PC-3 (cell line): ENCODE results near the gene KSR2. TPM values are rescaled to one million over a fixed set of nuclear protein-coding genes. Genes with fewer than 3 reads are reported as not detected.
"Not testable (repeated sequence)": the region's sequence is repeated elsewhere in the genome, so short reads cannot be mapped to it uniquely, and the experiment has no call there.

Source experiments
- ATAC-seq: fragments of 200-7000 bp; cut with Tn5 transposase; 2 replicates; pipeline ENCODE4 v1.9.1; 2020; ENCODE audit warnings: mild to moderate bottlenecking, moderate library complexity
- BruUV-seq: library from RNA; stranded (reverse); fragments of 400-500 nt; replicated peaks from 2 replicates; lab custom pipeline; 2021; lab: Mats Ljungman, UMichigan
- CTCF ChIA-PET: fragments of 300-600 bp; sonication (Branson Sonifier 250); formaldehyde crosslinking; loops from one replicate; lab custom pipeline; 2022; ENCODE audit warnings: antibody characterized with exemption; lab: Charles Lee
- POLR2A ChIA-PET: fragments of 300-600 bp; sonication (Branson Sonifier 250); formaldehyde crosslinking; loops from one replicate; lab custom pipeline; 2022; ENCODE audit warnings: antibody characterized with exemption; ENCODE audit not compliant: unreplicated experiment; lab: Charles Lee
- DNase-seq: peaks from one replicate; pipeline ENCODE4 v3.0.0-alpha.2; 2015
- H2AFZ ChIP-seq: fragments of 300-600 bp; sonication (generic); 2 replicates; pipeline ENCODE4 v1.6.0; 2016; ENCODE audit warnings: antibody characterized with exemption, low read length
- H3F3A ChIP-seq: fragments of 300-600 bp; sonication (generic); one replicate; pipeline ENCODE4 v1.6.0; 2017; ENCODE audit warnings: antibody characterized with exemption, low read length, control low read depth, mild to moderate bottlenecking; ENCODE audit not compliant: unreplicated experiment
- H3K27ac ChIP-seq: fragments of 300-600 bp; sonication (generic); 2 replicates; pipeline ENCODE4 v1.5.1; 2016; ENCODE audit warnings: mild to moderate bottlenecking, low read length
- H3K27me3 ChIP-seq: fragments of 300-600 bp; sonication (generic); 2 replicates; pipeline ENCODE4 v1.6.1; 2016; ENCODE audit warnings: low read length, mixed read lengths
- H3K36me3 ChIP-seq: fragments of 300-600 bp; sonication (generic); 2 replicates; pipeline ENCODE4 v1.6.1; 2016; ENCODE audit warnings: low read depth, mixed run types, low read length, mixed read lengths
- H3K4me1 ChIP-seq: fragments of 300-600 bp; sonication (generic); 2 replicates; pipeline ENCODE4 v1.5.1; 2016; ENCODE audit warnings: low read length; ENCODE audit not compliant: insufficient read depth
- H3K4me2 ChIP-seq: fragments of 300-600 bp; sonication (generic); 2 replicates; pipeline ENCODE4 v1.6.0; 2016; ENCODE audit warnings: low read length
- H3K4me3 ChIP-seq: fragments of 300-600 bp; sonication (generic); 2 replicates; pipeline ENCODE4 v1.5.1; 2016; ENCODE audit warnings: mild to moderate bottlenecking, low read length, mixed read lengths
- H3K79me2 ChIP-seq: fragments of 300-600 bp; sonication (generic); 2 replicates; pipeline ENCODE4 v1.6.1; 2017; ENCODE audit warnings: low read length, mixed read lengths
- H3K9ac ChIP-seq: fragments of 300-600 bp; sonication (generic); 2 replicates; pipeline ENCODE4 v1.6.0; 2016; ENCODE audit warnings: mild to moderate bottlenecking, low read length
- H3K9me2 ChIP-seq: fragments of 300-600 bp; sonication (generic); replicated peaks from 2 replicates; pipeline ENCODE4 v1.6.1; 2016; ENCODE audit warnings: mixed run types, low read length, mixed read lengths
- H3K9me3 ChIP-seq: fragments of 300-600 bp; sonication (generic); 2 replicates; pipeline ENCODE4 v1.6.1; 2016; ENCODE audit warnings: low read length, mixed read lengths
- H4K20me1 ChIP-seq: fragments of 300-600 bp; sonication (generic); 2 replicates; pipeline ENCODE4 v1.6.1; 2016; ENCODE audit warnings: low read length, mixed read lengths
- CTCF ChIP-seq: fragments of 300-600 bp; sonication (generic); conservative IDR thresholded peaks from 2 replicates; pipeline ENCODE4 v1.5.1; 2017; ENCODE audit warnings: antibody characterized with exemption, low read depth, mild to moderate bottlenecking, low read length
- EZH2 ChIP-seq: fragments of 300-600 bp; sonication (generic); IDR thresholded peaks from one replicate; pipeline ENCODE4 v1.6.1; 2017; ENCODE audit warnings: antibody characterized with exemption, mild to moderate bottlenecking, low read length; ENCODE audit not compliant: unreplicated experiment
- EZH2phosphoT487 ChIP-seq: fragments of 300-600 bp; sonication (generic); IDR thresholded peaks from 2 replicates; pipeline ENCODE4 v1.6.1; 2018; ENCODE audit warnings: mild to moderate bottlenecking, antibody characterized with exemption, low read length, borderline replicate concordance
- intact Hi-C: fragments of 100-400 bp; cut with micrococcal nuclease; formaldehyde crosslinking; loops from 2 replicates; pipeline ENCODE4 v1.9.0; 2023
- total RNA-seq: library from RNA; depleted of rRNA; stranded (reverse); fragments of >200 nt; gene quantifications from 2 replicates; pipeline ENCODE4 v1.2.3, GENCODE V29; 2014

Gene KSR2
- total RNA-seq, 1 experiment from 2014 or later, result 0.80 TPM

- ChIA-PET POLR2A (no interaction called here), CTCF (no interaction called here)
- no peak overlapping the region for H3K27ac ChIP-seq
- no TSS peak for BruUV-seq
- H3F3A ChIP-seq, result no peaks in the 10 kb centered on the region
- DNase-seq (no peak), ATAC-seq (no peak)
- H3K9ac ChIP-seq, result no peak overlapping the region
- no peak overlapping the region for H3K4me2 ChIP-seq
- TF ChIP-seq CTCF, result no peak
- TF ChIP-seq EZH2phosphoT487, result no peak
- no peak for TF ChIP-seq EZH2
- H3K36me3 ChIP-seq, result no peaks in the 10 kb centered on the region
- no peaks in the 10 kb centered on the region for H3K4me1 ChIP-seq
- H4K20me1 ChIP-seq, result no peaks in the 10 kb centered on the region
- H3K4me3 ChIP-seq, result no peak overlapping the region
- no peaks in the 10 kb centered on the region for H3K79me2 ChIP-seq
- no peaks in the 10 kb centered on the region for H3K27me3 ChIP-seq
- H3K9me2 ChIP-seq, result no peaks in the 10 kb centered on the region
- no peak overlapping the region for H2AFZ ChIP-seq
- H3K9me3 ChIP-seq, result no peaks in the 10 kb centered on the region
- intact Hi-C loops, result no loop called here
Measured at GRCh38 chr12:117760990-117761389, 207.8 kb downstream of the KSR2 start.

GRCh38 chr12:117750657-117751056, 218.1 kb downstream of the KSR2 start:
- CTCF ChIA-PET, result no interaction called here
- Histone ChIP-seq H3K36me3 (no peaks in the 10 kb centered on the region), H2AFZ (no peak overlapping the region), H3K79me2 (no peaks in the 10 kb centered on the region), H3K4me3 (no peak overlapping the region), H3F3A (no peaks in the 10 kb centered on the region), H3K4me1 (no peaks in the 10 kb centered on the region), H3K4me2 (no peak overlapping the region), H3K9me2 (no peaks in the 10 kb centered on the region), H3K27me3 (no peaks in the 10 kb centered on the region), H3K27ac (no peak overlapping the region), H4K20me1 (no peaks in the 10 kb centered on the region), H3K9ac (no peak overlapping the region), H3K9me3 (no peaks in the 10 kb centered on the region)
- intact Hi-C loops, result no loop called here
- DNase-seq (no peak), ATAC-seq (no peak)
- no peak for TF ChIP-seq EZH2phosphoT487
- no peak for TF ChIP-seq EZH2
- no peak for TF ChIP-seq CTCF
- no TSS peak for BruUV-seq
- POLR2A ChIA-PET, result no interaction called here

GRCh38 chr12:117749431-117749830, 219.4 kb downstream of the KSR2 start:
- Histone ChIP-seq H3F3A (no peaks in the 10 kb centered on the region), H3K36me3 (no peaks in the 10 kb centered on the region), H3K9me3 (no peaks in the 10 kb centered on the region), H4K20me1 (no peaks in the 10 kb centered on the region), H3K79me2 (no peaks in the 10 kb centered on the region), H3K9me2 (no peaks in the 10 kb centered on the region), H3K4me2 (no peak overlapping the region), H3K27me3 (no peaks in the 10 kb centered on the region), H3K9ac (no peak overlapping the region), H3K4me1 (no peaks in the 10 kb centered on the region), H2AFZ (no peak overlapping the region), H3K4me3 (no peak overlapping the region), H3K27ac (no peak overlapping the region)
- DNase-seq, result no peak
- no TSS peak for BruUV-seq
- ChIA-PET POLR2A (no interaction called here), CTCF (no interaction called here)
- no peak for TF ChIP-seq CTCF
- TF ChIP-seq EZH2, result no peak
- no peak; the same call in 1 of the 2 replicates for ATAC-seq
- intact Hi-C loops, result no loop called here

GRCh38 chr12:117746358-117746757, 222.4 kb downstream of the KSR2 start:
- H3K9ac ChIP-seq, H3F3A ChIP-seq, H3K27me3 ChIP-seq, POLR2A ChIA-PET, intact Hi-C loops, H2AFZ ChIP-seq, H3K9me2 ChIP-seq, BruUV-seq, H3K4me1 ChIP-seq, H3K4me2 ChIP-seq, ATAC-seq, H3K27ac ChIP-seq, H4K20me1 ChIP-seq, CTCF ChIA-PET, DNase-seq, H3K79me2 ChIP-seq, H3K4me3 ChIP-seq, H3K9me3 ChIP-seq, H3K36me3 ChIP-seq: not testable (repeated sequence)
